ENCODE results near the gene STEAP3. TPM values are rescaled to one million over a fixed set of nuclear protein-coding genes. Genes with fewer than 3 reads are reported as not detected.

STEAP3 gene
- total RNA-seq, 2 donors from 2014 or later = 4.4 to 7.9 TPM

GRCh38 chr2:119214453-119215037 lies 9.1 kb upstream of the STEAP3 start:
- Mint-ChIP-seq H3K9me3 (no peaks in the 10 kb centered on the region), H3K27me3 (ENCODE audit: insufficient read depth) (no peaks in the 10 kb centered on the region), H3K27ac (no peak overlapping the region), H3K4me1 (peaks cover 27% of the 10 kb centered on the region), H3K4me3 (no peak overlapping the region), H3K36me3 (ENCODE audit: low read depth) (no peaks in the 10 kb centered on the region)
- no peak for DNase-seq
- 83 to 85% methylated on average over 2 to 3 of the region's 3 CpGs for WGBS, 2 experiments (ENCODE audit: insufficient coverage in 1 of 2, insufficient read length in 1 of 2)
- Histone ChIP-seq H3K27ac (ENCODE audit: low read depth, low read length) (no peak overlapping the region), H3K27me3 (ENCODE audit: control insufficient read depth, insufficient read depth, low read length, poor library complexity, severe bottlenecking) (no peaks in the 10 kb centered on the region), H3K4me1 (ENCODE audit: control insufficient read depth, insufficient read depth, low read length) (peaks cover 13% of the 10 kb centered on the region), H3K4me3 (ENCODE audit: low read length) (no peak overlapping the region), H3K9ac (ENCODE audit: extremely low read depth, low read length, poor library complexity, severe bottlenecking) (no peak overlapping the region), H3K9me3 (ENCODE audit: control insufficient read depth, low read length) (no peaks in the 10 kb centered on the region), H3K36me3 (ENCODE audit: control insufficient read depth, insufficient read depth, low read length) (no peaks in the 10 kb centered on the region)
- TF ChIP-seq CTCF (conservative IDR thresholded peaks at IDR 0.05) = no peak

GRCh38 chr2:119216994-119217393 lies 6.6 kb upstream of the STEAP3 start:
- H3K27me3 ChIP-seq (ENCODE audit: control insufficient read depth, insufficient read depth, low read length, poor library complexity, severe bottlenecking) = no peaks in the 10 kb centered on the region
- Mint-ChIP-seq H3K4me1 (peaks cover 36% of the 10 kb centered on the region), H3K36me3 (ENCODE audit: low read depth) (no peaks in the 10 kb centered on the region), H3K27me3 (ENCODE audit: insufficient read depth) (no peaks in the 10 kb centered on the region), H3K4me3 (no peak overlapping the region), H3K9me3 (no peaks in the 10 kb centered on the region), H3K27ac (no peak overlapping the region)
- no peak overlapping the region for H3K4me3 ChIP-seq (ENCODE audit: low read length)
- no peak overlapping the region for H3K27ac ChIP-seq (ENCODE audit: low read depth, low read length)
- 88% methylated on average over 5 of the region's 5 CpGs; no CpG with 5 or more reads in 1 of the 2 experiments for WGBS, 2 experiments (ENCODE audit: insufficient coverage in 1 of 2, insufficient read length in 1 of 2)
- no peak for TF ChIP-seq CTCF (conservative IDR thresholded peaks at IDR 0.05)
- H3K36me3 ChIP-seq (ENCODE audit: control insufficient read depth, insufficient read depth, low read length) = no peaks in the 10 kb centered on the region
- no peaks in the 10 kb centered on the region for H3K9me3 ChIP-seq (ENCODE audit: control insufficient read depth, low read length)
- DNase-seq = no peak
- no peak overlapping the region for H3K9ac ChIP-seq (ENCODE audit: extremely low read depth, low read length, poor library complexity, severe bottlenecking)
- H3K4me1 ChIP-seq (ENCODE audit: control insufficient read depth, insufficient read depth, low read length) = peaks cover 14% of the 10 kb centered on the region

- no peaks in the 10 kb centered on the region for H3K36me3 ChIP-seq (ENCODE audit: control insufficient read depth, insufficient read depth, low read length)
- Mint-ChIP-seq H3K36me3 (ENCODE audit: low read depth) (no peaks in the 10 kb centered on the region), H3K27ac (no peak overlapping the region), H3K9me3 (no peaks in the 10 kb centered on the region), H3K27me3 (ENCODE audit: insufficient read depth) (no peaks in the 10 kb centered on the region), H3K4me1 (peaks cover 44% of the 10 kb centered on the region), H3K4me3 (no peak overlapping the region)
- H3K4me1 ChIP-seq (ENCODE audit: control insufficient read depth, insufficient read depth, low read length) = peaks cover 14% of the 10 kb centered on the region
- H3K9ac ChIP-seq (ENCODE audit: extremely low read depth, low read length, poor library complexity, severe bottlenecking) = no peak overlapping the region
- DNase-seq = peak; percentile 88
- H3K27me3 ChIP-seq (ENCODE audit: control insufficient read depth, insufficient read depth, low read length, poor library complexity, severe bottlenecking) = no peaks in the 10 kb centered on the region
- WGBS, 2 experiments (ENCODE audit: insufficient coverage in 1 of 2, insufficient read length in 1 of 2) = 68 to 75% methylated on average over 6 of the region's 6 CpGs
- no peaks in the 10 kb centered on the region for H3K9me3 ChIP-seq (ENCODE audit: control insufficient read depth, low read length)
- H3K4me3 ChIP-seq (ENCODE audit: low read length) = no peak overlapping the region
- H3K27ac ChIP-seq (ENCODE audit: low read depth, low read length) = no peak overlapping the region
- TF ChIP-seq CTCF (conservative IDR thresholded peaks at IDR 0.05) = peak; percentile 71
These were observed 5.1 kb upstream of the STEAP3 start for GRCh38 chr2:119218478-119219064.
